DMS 273 (cell line): ENCODE data around the gene FOLR3.
"Not testable (repeated sequence)": the region's sequence is repeated elsewhere in the genome, so short reads cannot be mapped to it uniquely, and the experiment has no call there.

ENCODE experiments used
- DNase-seq: peaks from one replicate; lab custom pipeline; 2025; ENCODE audit not compliant: unreplicated experiment; lab: John Stamatoyannopoulos, UW

Gene FOLR3

GRCh38 chr11:72123117-72123653 is 12.3 kb upstream of the FOLR3 start:
- no peak for DNase-seq

GRCh38 chr11:72124046-72124445 is 11.5 kb upstream of the FOLR3 start:
- no peak for DNase-seq

DNA sequence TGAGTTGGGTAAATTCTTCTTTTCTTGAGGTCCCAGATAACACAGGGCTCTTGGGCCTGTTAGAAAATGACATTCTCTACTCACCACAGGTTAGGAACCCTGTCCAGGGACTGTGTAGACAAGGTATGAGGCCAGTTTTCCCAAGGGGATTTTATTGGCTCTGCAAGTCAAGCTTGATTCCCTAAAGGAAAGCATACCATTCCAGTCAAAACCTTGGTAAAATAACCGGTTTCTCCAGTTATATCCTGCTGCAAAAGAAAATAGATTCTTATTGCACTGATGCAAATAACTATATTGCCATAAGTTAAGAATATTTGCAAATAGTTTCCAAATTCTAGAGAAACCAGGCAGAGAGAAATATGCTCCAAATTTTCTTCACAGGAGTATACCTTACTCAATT is 9.6 kb upstream of the FOLR3 start:
- DNase-seq = no peak

GRCh38 chr11:72127923-72128322 is 7.6 kb upstream of the FOLR3 start:
- no peak for DNase-seq

DNA sequence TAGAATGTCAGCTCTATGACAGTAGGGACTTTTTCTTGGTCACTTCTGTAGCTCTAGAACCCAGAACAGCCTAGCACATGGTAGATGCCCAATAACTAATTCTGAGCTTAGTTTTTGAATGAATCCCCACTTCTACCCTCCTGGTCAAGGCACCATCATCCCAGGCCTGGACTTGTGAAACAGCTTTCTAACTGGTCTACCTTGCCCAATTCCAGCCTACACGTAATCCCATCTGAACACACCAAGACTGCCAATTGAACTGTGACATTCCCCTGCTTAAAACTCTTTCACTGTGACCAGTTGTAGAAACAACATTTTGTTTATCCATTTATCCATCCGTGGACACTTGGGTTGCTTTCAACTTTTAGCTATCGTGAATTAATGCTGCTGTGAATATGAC is 6.1 kb upstream of the FOLR3 start:
- DNase-seq = no peak

DNA sequence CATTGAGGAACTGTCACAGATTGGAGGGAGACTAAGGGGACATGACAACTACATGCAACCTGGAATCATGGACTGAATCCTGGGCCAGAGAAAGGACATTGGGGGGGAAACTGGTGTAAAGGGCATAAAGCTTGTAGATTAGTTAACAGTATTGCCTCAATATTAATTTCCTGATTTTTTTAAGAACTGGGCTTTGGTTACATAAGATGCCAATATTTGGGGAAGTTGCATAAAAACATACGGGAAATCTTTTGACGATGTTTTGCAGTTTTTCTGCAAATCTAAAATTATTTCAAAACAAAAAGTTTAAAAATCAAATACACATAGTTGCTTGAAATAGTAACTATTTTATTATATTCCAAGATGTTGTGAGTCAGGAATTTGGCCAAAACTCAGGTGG is 2.9 kb upstream of the FOLR3 start:
- DNase-seq = no peak

GRCh38 chr11:72135891-72136683 is 562 bp downstream of the FOLR3 start:
- DNase-seq = no peak

DNA sequence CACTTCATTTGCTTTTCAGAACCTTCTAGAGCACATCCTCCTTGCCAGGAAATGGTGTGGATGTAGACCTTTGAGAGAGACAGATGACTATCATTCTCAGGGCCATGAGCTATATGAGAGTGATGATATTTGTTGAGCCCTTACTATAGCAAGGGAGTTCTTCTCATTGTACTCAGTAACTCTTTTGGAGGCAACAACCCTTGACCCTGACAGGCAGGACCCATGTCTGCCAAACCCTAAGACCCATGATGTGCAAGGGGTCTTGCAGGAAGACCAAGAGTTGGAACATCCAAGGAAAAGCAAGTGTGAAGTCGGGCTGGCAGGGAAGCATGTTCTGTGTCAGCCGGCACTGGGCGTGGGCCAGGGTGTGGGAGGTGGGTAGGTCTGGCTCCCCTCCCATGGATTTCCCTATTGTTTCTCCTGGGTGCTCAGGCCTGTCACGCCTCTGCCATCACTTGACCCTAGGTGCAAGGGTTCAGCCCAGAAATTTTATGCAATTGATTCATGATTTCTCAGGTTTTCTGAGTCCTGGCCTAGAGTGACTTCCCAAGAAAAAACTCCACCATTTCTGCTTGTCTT is 1.2 kb downstream of the FOLR3 start:
- no peak for DNase-seq

DNA sequence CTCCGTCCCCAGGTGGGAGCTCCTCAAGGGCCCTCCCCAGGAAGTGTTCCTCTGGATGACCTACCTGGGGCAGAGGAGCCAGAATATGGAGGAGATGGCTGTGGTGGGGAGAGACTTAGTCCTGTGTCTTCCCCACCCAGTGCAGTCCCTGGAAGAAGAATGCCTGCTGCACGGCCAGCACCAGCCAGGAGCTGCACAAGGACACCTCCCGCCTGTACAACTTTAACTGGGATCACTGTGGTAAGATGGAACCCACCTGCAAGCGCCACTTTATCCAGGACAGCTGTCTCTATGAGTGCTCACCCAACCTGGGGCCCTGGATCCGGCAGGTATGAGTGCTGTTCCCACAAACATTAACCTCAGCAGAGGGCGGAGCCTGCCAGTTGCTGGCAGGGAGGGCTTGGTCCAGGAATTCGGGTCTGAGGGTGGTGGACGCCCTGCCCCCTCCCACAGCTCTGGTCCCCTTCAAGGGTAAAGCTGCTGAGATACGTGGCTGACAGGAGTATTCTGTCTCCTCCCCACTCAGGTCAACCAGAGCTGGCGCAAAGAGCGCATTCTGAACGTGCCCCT is 3.4 kb downstream of the FOLR3 start:
- no peak for DNase-seq

GRCh38 chr11:72139500-72139899 is 4.0 kb downstream of the FOLR3 start:
- no peak for DNase-seq

GRCh38 chr11:72140661-72141060 is 5.1 kb downstream of the FOLR3 start:
- DNase-seq = no peak

DNA sequence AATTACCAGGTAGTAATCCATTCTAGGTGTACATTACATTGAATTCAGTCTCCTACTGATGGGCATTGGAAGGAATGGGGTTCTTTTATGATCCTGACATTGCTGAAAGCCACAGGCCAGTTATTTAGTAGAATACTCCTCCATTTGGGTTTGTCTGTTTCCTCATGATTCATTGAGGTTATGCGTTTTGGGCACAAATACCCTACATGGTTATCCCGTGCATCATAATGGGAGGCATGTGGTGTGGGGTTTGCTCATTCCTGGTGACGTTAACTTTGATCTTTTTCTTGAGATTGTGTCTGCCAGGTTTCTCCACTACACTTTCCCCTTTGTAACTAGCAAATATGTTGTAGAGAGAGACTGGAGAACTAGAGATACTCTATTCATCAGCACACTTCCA is 5.5 kb downstream of the FOLR3 start:
- DNase-seq = no peak

DNA sequence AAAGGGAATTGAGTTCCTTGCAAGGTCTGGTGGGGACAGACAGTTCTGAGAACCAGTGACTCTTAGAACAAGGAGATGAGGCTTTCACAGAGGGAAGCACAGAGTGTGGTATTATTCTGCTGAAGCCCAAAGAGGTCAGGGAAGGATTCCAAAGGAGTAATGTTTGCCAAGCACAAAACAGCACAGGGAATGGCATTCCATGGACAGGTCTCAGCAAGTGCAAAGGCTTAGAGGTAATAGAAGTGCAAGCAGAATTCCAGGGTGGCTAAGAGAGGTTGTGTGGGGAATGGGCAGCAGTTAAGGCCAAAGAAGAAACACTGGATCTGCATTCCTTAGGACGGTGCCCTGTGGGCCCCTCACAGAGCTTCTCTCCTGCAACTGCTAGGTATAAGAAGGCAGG is 6.6 kb downstream of the FOLR3 start:
- DNase-seq = not testable (repeated sequence)

- not testable (repeated sequence) for DNase-seq
Measured at GRCh38 chr11:72142543-72142942, 7.0 kb downstream of the FOLR3 start.

DNA sequence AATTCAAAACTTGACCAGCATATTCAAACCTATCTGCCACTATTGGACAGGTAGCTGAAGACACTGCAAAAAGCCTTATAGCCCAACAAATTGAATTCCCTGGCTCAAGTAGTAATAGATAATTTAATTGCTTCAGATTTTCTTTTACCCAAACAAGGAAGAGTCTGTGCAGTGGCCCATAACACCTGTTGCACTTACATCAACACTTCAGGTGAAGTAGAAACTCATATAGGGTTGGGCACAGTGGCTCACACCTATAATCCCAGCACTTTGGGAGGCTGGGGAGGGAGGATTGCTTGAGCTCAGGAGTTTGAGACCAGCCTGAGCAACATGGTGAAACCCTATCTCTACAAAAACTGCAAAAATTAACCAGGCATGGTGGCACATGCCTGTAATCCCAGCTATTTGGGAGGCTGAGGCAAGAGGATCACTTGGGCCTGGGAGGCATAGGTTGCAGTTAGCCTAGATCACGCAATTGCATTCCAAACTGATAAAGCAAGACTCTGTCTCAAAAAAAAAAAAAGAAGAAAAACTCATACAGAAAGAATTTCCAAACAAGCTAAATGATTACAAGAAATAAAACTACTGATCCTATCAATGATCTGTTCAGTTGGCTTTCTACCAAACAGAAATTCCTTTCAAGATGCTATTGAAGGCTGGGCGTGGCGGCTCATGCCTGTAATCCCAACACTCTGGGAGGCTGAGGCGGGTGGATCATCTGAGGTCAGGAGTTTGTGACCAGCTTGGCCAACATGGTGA is 9.5 kb downstream of the FOLR3 start:
- DNase-seq = no peak

DNA sequence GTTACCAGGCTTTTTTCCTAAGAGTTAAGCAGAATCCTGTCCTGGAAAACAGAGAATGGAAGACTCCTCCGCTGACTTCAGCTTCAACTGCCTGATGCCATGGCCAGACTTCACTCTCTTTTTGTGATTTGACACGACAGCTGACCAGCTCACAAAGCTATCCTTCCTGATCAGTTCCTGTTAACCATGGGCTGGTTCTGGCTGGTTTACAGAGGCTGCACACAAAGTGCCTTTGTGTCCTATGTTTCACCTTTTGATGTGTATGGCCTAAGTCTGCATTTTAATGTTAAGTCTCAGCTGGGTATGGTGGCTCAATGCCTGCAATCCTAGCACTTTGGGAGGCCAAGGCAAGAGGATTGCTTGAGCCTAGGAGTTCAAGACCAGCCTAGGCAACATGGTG is 11.1 kb downstream of the FOLR3 start:
- DNase-seq = no peak

DNA sequence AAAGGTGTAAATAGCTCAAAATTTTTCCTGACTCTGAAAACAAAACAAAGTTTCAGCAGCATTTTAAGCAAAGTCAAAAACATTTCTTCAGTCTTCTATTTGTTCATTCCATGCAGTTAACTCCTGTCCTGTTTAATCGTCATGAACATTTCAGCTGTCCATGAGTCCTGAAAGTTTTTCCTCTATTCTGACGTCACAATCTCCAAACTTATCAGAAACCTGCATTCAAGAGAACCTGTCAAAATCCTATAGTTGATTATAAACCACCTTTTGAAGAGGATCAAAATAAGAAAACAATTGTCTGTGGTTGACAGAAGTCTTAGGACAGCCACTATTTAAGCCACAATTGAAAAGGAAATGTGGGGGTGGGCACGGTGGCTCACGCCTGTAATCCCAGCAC is 15.4 kb downstream of the FOLR3 start:
- no peak for DNase-seq

- DNase-seq = not testable (repeated sequence)
Measured at GRCh38 chr11:72153874-72154273, 18.3 kb downstream of the FOLR3 start.

DNA sequence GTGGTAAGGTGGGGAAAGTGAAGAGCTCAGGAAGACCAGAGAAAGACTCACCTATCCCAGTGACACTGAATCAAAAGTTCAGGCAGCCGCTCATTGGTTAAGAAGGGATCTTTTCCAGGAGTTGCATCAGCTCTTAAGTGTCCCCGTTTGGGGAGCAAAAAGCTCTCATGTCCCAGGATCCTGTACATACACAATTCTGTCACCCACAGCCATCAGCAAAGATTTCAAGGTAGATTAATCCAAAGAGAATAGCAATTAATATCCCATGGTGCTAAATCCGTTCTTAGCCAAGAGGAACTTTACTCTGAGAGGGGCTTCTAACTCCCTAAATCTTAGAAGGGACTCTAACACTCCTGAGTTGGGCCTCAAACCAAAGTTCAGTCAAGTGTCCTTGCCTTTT is 19.3 kb downstream of the FOLR3 start:
- DNase-seq = no peak

DNA sequence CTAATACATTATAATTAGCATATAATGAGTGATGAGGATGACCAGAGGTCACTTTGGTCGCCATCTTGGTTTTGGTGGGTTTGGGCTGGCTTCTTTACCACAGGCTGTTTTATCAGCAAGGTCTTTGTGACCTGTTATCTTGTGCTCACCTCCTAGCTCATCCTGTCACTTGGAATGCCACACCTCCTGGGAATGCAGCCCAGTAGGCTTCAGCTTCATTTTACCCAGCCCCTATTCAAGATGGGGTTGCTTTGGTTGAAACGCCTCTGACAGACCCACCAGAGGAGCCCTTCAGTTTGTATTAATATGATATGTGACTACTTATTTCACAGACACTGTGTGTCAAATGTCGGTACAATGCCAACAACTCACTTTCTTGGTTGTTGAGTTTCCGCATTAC is 20.2 kb downstream of the FOLR3 start:
- DNase-seq = no peak

- DNase-seq = no peak
Measured at GRCh38 chr11:72157131-72157530, 21.6 kb downstream of the FOLR3 start.

- no peak for DNase-seq
Measured at GRCh38 chr11:72160319-72160718, 24.8 kb downstream of the FOLR3 start.
